Measurements from ENCODE around the gene MAN1A1.

Gene MAN1A1

DNA sequence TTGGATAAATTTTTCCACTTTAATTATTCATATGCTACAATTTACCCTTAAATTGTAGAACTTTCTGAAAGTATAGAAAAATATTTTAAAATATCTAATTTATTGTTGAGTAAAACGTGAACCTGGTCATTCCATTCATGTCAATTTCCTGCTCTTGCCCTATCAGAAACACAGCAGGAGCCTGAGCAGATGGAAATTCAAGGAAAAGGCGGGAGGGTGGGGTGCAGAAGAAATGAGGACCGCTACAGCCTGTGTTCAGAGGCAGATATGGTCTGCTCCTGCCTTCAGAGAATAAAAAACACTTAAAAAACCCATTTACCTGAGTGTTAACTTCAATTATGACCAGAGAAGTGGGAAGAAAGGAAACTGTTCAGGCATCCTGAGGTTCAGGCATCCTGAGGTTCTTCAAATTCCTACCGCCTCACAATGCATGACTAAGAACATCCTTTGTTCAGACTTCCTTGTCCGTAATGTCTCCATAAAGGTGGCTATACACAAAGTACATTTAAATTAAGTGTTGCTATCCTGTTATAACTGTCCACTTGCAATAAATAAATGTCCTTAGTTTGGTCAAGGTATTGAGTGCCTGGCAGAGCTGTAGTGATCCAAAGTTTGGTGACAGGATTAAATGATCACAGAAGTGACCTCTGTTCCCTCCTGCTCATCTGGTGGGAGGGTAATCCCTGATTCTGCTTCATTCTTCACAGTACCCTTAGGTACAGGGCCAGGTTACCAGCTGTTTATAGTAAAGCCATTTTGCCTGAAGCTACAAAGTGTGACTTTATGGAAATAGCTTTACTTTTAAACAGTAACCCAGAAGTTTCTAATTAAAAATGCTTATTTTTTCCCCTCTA lies 109.1 kb downstream of the MAN1A1 start:
- H3K4me3 ChIP-seq (ENCODE audit: low read depth, low read length): no peak overlapping the region

DNA sequence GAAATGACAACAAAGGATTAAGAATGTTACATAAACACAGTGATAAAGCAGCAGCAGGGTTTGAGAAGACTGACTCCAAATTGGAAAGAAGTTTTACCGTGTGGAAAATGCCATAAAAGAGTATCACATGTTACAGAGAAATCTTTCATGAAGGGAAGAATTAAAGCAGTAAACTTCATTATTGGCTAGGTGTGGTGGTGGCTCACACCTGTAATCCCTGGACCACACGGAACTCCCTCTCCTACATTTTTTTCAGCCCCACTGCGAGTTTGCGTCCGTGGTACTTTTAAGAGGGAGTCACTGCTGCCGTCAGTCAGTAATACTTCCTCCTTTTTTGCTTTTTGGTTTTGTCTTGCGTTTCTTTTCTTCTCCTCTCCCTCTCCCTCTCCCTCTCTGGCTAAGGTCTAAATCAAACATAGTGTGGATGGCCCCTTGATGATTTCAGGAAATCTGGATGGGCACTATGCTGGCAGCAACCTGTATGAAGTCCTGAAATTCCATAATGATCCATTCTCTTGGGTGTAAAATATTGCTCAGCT lies 112.3 kb downstream of the MAN1A1 start:
- no peak overlapping the region for H3K4me3 ChIP-seq (ENCODE audit: low read depth, low read length)

DNA sequence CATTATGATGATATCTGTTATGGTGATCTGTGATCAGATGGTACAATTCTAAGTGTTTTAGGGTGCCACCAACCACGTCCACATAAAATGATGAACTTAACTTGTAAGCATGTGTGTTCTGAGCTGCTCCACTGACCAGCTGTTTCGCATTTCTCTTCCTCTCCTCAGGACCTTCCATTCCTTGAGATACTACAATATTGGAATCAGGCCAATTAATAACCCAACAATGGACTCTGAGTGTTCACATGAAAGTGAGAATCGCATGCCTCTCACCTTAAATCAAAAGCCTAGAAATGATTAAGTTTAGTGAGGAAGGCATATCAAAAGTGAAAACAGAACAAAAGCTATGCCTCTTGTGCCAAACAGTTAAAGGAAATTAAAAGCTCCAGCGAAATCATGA lies 114.6 kb downstream of the MAN1A1 start:
- no peak overlapping the region for H3K4me3 ChIP-seq (ENCODE audit: low read depth, low read length)

DNA sequence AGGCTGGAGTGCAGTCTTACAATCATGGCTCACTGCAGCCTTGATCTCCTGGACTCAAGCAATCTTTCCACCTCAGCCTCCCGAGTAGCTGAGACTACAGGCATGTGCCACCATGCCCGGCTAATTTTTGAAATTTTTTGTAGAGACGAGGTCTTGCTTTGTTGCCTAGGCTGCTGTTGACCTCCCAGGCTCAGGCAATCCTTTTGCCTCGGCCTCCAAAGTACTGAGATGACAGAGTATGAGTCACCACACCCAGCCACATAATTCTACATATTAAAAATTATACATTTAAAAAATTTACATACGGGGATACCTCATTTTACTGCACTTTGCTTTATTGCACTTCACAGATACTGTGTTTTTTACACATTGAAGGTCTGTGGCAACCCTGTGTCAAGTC lies 115.1 kb downstream of the MAN1A1 start:
- no peak overlapping the region for H3K4me3 ChIP-seq (ENCODE audit: low read depth, low read length)

DNA sequence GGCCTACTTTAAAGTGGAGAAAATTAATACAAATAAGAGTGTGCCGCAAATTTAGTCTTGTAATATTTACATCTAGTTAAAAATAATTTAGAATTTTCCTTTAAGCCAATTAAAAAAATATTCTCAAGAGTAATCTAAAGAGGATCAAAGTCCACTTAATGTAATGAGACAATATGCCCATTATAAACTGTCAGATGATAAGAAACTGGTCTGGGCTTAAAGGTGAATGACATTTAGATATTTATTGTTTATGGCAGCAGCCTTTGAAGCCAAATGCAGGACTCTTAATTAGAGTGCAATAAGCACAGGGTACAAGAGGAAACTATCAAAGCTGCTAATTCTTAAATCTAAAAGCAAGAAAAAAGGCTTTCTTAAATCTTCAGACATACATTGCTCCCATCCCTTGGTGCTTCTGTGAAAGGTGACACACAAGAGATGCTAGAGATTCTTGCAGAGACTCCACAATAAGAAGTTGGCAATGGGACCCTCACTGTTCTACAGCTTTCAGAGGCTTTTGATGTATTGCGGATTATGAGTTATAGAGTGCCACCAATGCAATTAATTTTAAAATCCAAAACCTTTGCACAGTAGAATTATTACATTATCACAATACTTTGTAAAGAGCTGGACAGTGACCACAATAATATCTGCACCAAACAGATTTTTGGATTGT lies 116.1 kb downstream of the MAN1A1 start:
- no peak overlapping the region for H3K4me3 ChIP-seq (ENCODE audit: low read depth, low read length)

DNA sequence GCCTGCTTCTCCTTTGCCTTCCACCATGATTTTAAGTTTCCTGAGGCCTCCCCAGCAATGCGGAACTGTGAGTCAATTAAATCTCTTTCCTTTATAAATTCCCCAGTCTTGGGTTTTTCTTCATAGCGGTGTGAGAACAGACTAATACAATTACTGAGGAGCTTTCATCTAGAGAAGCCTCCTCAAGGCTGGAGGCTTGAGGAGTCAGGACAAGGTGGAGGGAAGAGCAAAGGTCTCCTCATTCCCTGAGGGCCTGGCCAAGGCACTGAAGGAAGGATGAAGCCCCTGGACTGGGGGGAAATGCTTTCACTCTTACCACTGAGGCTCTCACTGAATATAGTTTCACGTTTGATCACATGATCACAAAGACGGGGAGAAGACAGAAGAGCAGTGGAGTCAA lies 118.2 kb downstream of the MAN1A1 start:
- no peak overlapping the region for H3K4me3 ChIP-seq (ENCODE audit: low read depth, low read length)

DNA sequence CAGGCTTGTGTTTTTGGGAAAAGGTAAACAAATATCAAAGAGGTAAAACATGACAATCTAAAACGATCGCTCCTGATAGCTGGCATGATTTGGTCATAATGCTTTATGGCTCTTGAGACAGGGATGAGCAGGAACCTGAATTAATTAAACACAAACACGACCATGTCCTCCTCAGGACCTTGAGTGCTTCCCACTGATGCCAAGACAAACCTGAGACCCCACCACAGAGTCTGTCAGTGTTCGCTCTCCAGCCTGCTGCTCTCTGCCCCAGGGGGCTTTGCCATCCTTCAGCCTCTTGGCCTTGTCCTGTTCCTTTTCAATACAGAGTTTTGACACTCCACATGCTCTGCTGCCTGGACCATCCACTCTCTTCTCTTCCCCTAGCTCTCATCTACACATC lies 119.4 kb downstream of the MAN1A1 start:
- no peak overlapping the region for H3K4me3 ChIP-seq (ENCODE audit: low read depth, low read length)

DNA sequence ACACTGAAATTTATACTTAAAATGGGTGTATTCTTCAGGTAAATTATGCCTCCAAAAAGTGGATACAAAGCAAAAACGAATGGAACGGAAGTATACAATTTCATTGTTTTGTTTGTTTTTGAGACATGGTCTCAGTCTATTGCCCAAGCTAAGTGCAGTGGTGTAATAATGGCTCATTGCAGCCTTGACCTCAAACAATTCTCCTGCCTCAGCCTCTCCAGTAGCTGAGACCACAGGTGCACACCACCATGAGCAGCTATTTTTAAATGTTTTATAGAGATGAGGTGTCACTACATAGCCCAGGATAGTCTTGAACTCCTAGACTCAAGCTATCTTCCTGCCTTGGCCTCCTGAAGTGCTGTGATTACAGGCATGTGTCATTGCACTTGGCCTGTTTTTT lies 122.2 kb downstream of the MAN1A1 start:
- no peak overlapping the region for H3K4me3 ChIP-seq (ENCODE audit: low read depth, low read length)

DNA sequence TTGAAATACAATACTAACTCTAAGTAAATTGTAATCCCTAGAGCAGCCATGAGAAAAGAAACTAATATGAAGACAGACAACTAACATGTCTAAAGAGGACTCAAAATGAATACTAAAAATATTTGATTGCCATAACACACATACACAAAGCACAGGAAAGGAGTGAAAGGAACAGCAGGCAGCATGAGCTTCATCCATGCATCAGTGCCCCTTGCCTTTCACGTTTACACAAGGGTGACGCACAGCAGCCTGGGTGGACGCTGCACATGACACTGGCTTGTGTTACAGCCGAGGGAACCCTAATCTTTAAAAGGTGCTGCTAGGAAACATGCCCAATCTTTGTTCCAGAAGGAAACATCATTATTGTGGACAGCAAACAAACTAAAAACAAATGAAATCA lies 123.5 kb downstream of the MAN1A1 start:
- no peak overlapping the region for H3K4me3 ChIP-seq (ENCODE audit: low read depth, low read length)

DNA sequence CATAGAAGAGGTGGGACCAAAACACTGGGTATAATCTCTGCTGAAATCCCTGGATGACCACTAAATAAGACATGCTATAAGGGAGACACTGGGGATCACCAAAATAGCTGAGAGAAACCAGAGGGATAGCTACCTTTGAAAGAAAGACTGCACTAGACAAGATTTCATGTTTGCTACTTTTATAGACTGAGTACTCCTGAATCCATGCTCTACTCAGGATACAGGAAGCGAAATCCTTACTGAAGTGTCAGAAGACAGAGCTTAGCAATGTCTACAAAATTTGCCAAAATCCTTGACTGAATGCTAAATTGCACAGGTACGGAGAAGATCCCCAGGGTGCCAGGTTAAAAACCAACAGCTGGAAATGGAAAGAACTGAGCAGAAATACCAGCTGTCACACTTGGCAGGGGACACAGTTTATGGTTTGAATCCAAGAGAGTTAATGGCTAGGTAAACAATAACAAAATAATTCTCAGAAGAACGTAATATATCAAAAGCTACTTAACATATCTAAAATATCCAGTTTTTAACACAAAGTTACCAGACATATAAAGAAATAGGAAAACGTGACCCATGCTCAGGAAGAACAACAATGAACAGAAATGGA lies 125.4 kb downstream of the MAN1A1 start:
- no peak overlapping the region for H3K4me3 ChIP-seq (ENCODE audit: low read depth, low read length)

DNA sequence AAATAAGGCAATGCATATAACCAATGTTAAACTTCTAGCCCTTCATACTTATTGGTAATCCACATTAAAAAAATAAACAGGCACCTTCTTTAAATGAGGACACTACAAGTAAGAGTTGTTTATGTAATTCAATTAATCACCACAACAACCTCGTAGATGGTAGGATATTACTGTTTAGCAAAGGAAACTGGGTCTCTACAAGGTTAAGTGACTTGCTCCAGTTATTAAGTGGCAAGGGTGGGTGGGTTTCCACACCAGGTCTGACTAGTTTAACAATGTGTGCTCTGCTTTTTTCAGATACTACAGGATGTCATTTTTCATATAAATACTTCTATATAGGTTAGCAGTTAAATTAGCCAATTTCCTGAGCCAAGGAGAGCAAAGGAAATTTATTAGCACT lies 129.1 kb downstream of the MAN1A1 start:
- no peak overlapping the region for H3K4me3 ChIP-seq (ENCODE audit: low read depth, low read length)

DNA sequence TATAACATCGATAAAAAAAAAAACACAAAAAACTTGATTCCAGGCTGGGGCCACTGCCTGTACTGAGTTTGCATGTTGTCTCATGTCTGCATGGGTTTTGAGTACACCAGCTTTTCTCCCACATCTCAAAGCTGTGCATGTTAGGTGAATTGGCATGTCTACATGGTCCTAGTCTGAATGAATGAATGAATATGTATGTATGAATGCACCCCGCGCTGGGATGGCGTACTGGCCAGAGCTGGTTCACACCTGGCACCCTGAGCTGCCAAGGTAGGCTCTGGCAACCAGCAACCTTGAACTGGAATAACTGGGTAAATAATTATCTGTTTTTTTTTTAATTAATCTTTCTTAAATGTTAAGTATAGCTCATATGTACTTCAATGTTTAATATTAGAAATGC lies 131.0 kb downstream of the MAN1A1 start:
- no peak overlapping the region for H3K4me3 ChIP-seq (ENCODE audit: low read depth, low read length)

DNA sequence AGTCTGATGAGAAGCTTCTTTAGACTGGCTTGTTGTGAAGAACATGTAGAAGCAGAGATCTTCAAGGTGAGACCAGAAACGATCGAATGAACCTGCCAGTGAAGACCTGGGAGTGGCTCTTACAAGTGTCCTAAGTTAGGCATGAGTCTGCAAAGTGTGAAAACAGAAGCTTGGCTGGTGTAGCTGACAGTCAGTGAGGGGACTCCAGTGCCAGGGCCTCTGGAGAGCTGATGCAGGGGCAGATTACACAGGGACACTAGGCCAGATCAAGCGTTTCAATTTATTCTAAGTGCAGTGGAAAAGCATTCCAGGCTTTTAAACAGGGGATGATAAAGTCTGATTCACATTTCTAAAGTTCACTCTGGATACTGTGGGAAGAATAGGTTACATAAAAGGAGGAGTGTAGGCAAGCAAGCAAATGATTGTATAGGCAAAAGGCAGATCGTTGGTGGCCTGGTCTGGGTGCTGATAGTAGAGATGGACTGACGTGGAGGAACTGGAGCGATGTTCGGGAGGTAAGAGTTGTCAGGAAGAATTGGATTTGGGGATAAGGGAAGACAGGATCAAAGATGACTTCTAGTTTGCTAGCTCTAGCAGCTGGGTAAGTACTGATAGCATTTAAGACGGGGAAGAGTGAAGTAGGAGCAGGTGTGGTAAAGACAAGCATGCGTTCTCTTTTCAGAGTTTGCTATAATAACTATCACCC lies 133.5 kb downstream of the MAN1A1 start:
- H3K4me3 ChIP-seq (ENCODE audit: low read depth, low read length): no peak overlapping the region

DNA sequence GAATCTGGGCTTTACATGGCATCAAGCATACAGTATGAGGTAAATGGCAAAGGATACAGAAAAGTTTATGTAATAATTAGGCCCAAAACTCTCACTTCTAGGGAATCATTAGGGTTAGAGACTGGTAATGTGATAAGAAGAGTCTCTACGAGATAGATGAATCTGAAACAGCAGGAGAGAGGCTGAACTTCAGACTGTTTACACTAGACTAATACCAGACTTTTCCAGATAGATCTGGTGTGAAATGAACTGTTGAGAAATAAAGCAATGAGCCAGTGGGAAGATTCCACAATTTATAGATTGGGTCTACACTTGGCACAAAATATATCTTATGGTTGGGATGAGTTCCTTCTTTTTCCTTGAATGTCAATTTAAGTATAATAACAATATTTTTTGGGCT lies 134.3 kb downstream of the MAN1A1 start:
- no peak overlapping the region for H3K4me3 ChIP-seq (ENCODE audit: low read depth, low read length)

DNA sequence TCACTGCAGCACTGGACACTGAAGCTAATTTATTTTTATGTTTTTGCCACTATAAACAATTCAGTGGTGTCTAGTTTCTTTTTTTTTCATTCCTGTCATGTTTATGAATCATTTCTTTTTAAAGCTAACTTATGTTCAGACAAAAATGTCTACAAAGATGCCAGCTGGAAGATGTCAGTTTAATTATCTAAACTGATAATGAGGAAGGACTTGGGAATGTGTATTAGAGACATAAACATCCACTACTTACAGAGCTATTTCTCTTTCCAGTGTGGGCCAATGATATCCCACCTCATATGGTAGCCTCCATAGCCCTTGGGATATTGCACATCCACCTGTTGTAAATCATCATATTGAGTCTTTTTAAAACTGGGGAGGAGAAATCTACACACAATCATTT lies 139.0 kb downstream of the MAN1A1 start:
- H3K4me3 ChIP-seq (ENCODE audit: low read depth, low read length): no peak overlapping the region

DNA sequence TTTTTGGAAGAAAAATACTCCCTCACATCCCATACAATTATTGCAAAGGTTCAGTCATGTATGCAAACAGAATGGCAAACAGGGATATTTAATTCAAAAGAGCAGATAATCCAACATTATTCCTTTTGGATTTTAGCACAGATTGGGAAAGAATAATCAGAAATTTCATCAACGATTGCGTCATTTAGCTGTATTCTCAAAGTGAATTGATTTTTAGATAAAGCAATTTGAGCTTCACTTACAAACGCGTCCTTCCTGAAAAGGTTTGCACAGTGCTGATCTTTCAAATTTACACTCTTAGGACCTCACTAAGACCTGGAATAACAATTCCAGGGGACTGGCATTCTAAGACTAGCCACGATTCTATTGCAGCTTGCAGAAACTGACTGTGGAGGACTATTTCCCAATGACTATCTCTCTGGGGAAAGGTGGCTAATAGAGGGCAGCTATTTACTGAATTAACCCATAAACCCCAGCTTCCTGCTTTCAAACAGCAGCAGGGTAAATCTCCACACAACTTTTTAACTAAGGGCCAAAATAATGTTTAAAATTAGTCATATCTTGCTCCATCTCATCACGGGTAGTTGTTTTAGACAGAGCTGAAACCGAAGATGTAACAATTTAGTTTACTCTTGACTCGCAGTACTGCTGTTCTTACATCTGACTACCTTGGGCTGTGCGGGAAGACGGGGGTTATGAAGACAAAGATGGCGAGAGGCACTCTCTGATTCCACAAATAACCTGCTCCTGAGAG lies 139.9 kb downstream of the MAN1A1 start:
- H3K4me3 ChIP-seq (ENCODE audit: low read depth, low read length): no peak overlapping the region

DNA sequence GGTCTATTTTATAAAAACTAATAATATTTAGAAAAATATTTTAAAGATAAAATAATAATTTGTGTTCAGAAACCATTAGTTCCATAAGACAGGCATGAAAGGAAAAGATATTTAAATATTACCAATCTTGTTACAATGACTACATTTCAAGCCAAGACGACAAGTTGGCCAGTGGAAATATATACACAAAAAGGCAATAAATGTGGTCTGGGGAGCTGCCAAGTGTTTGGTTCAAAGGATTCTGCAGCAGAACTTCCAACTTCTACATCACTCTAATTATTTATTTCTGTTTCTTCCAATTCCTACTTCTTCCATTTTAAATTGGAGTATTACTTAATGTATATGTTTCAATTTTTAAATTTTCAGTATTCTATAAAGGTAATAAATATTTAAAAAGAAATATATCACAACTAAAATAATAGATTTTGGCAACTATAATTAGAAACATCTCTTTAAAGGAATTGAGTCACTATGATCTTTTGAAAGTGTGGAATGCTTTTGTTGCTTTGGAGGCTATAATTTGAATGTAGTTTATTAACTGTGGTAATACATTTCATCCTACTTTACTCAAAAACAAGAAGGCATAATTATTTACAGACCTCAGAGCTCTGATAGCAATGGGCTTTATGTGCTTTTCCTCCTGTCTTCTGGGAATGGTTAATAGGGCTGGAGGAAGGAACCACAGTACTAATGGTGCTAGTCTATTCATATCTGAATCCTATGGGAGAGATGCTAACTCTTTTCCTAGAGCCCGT lies 141.4 kb downstream of the MAN1A1 start:
- no peak overlapping the region for H3K4me3 ChIP-seq (ENCODE audit: low read depth, low read length)

DNA sequence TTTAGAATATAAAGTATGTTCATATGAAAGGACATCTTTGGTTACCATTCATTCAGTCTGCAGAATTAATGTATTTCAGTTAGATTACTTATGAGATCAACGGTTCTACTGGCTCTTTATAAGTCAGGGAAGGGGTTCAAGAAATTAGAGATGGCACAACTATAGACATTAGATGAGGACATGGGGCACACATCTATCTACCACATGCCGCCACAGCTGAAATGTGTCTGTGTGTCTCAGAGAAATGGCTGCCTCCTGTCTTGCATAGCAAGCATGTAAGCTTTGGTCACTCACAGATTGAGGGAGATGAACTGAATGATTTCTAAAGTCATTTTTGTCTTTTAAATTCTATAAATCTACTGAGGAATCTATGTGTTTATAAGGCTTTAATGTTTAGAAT lies 142.2 kb downstream of the MAN1A1 start:
- H3K4me3 ChIP-seq (ENCODE audit: low read depth, low read length): no peak overlapping the region

DNA sequence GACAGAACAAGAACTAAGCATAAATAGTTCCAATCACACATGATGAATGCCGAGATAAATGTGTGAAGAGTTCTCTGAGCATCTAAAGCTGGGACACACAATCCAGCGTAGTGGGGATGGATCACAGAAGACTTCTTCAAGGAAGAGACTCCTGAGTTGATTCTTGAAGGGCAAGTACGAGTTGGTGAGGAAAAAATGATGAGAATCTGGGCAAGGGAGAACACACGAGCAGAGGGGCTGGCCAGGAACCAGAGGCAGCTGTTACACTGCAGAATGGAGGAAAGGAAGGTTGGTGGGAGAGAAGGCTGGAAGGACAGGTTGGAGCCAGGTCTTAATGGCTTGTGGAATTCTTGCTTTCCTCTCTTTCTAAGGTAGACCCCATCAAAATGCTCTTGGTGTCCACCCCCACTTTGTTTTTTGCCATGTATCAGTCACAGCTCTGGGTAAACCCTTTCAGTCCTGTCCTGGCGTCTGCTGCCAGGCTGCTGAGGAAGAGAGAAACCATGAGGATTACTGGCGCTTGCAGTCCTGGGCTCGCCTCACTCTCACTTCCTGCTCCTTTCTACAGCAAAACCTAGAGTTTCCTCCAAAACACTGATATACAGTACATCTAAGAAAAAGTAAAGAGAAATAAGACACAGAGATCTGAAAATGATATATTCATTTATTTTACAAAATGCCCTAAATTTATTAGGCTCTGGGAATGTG lies 143.5 kb downstream of the MAN1A1 start:
- H3K4me3 ChIP-seq (ENCODE audit: low read depth, low read length): no peak overlapping the region
